Inflammatory macrophage treated with lipopolysaccharide for 4 hours (primary cell): Measurements from ENCODE around the gene PCNX1.
"Not testable (repeated sequence)": the region's sequence is repeated elsewhere in the genome, so short reads cannot be mapped to it uniquely, and the experiment has no call there.

Source experiments
- DNase-seq: peaks from one replicate; pipeline ENCODE4 v3.0.0-alpha.2; 2020

PCNX1 gene

DNA sequence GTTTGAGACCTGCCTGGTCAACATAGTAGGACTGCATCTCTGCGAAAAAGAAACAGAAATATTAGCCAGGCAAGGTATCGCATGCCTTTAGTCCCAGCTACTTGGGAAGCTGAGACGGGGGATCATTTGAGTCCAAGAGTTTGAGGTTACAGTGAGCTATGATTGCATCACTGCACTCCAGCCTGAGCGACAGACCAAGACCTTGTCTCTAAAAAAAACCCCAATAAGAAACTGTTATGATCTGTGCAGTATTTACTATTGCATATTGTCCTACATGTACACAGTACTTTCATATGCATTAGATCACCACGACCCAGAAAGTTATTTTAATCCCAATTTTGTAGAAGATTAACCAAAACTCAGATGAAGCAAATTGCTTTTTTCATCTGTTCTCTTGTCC, 187.5 kb downstream of the PCNX1 start:
- DNase-seq: no peak

DNA sequence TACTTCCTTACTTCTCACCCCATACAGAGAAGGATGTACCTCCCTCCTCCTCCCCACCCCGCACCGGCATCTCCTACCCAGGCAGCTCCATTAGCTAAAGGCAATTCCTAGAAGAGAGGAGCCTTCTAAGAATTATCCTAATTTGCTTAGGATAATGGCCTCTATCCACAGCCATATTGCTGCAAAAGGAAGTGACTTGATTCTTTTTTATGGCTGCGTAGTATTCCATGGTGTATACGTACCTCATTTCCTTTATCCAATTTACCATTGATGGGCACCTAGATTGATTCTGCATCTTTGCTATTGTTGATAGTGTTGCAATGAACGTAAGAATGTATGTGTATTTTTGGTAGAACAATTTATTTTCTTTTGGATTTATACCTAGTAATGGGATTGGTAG, 189.7 kb downstream of the PCNX1 start:
- no peak for DNase-seq

DNA sequence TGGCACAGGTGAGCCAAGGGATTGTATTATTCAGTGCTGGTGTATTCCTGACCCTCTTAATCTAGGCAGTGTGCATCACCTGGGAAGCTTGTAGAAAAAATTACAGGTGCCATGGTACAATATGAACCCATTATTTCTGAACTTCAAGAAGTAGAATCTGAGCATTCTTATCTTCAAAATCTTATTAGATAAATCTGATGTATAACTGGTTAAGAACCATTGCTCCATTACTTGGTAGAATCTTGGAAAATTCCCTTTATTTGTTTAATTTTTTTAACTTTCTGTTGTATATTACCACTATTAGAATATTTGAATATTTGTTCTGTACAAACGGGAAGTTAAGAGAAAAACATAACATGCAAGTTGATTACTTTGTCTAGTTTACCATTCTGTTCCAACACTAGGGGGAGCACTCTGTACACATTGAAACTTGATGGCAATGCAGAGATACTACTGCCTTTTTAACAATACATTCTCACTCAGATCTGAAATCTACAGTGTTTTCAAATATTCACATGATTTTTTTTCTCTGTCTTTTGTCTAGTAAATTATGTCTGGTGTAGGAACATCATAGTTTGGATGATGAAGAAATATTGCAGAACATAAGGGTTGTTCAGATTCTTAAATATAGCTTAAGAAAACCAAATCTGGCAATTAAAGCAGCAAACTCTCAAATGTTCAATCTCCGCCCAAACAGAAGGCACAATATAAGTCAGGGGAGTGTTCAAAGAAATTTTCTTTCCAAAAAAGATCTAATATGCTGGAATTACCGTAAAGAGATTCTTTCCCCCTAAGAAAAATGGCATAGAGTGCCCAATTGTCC, 196.6 kb downstream of the PCNX1 start:
- peak; percentile 60 for DNase-seq

GRCh38 chr14:71105177-71105576, 197.9 kb downstream of the PCNX1 start:
- DNase-seq: no peak

- no peak for DNase-seq
Observed at GRCh38 chr14:71107921-71108320, 200.7 kb downstream of the PCNX1 start.

- DNase-seq: no peak
Observed at GRCh38 chr14:71108398-71109119, 201.3 kb downstream of the PCNX1 start.

- DNase-seq: no peak
Observed at GRCh38 chr14:71113376-71113775, 206.1 kb downstream of the PCNX1 start.

GRCh38 chr14:71114565-71114964, 207.3 kb downstream of the PCNX1 start:
- no peak for DNase-seq

GRCh38 chr14:71115306-71115705, 208.0 kb downstream of the PCNX1 start:
- no peak for DNase-seq

- no peak for DNase-seq
Observed at GRCh38 chr14:71115821-71116567, 208.7 kb downstream of the PCNX1 start.

GRCh38 chr14:71116568-71117122, 209.4 kb downstream of the PCNX1 start:
- DNase-seq: no peak

GRCh38 chr14:71117839-71118743, 210.8 kb downstream of the PCNX1 start:
- DNase-seq: peak; percentile 55

DNA sequence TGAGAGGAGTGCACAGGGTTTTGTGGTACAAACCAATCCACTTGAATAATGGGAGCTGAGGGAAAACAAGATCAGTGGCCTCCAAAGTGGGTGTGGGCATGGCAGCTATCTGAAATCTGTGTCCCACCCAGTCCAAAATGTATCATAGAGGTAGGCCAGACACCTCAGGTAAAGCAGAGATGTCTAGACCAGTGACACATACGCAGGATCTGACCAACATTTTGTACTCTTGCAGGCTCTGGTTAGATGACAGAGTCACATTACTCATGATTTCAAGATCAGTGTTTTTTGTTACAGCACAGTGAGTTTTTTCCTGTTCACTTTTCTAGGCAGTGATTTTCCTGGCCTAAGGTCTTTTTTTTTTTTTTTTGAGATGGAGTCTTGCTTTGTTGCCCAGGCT, 211.8 kb downstream of the PCNX1 start:
- DNase-seq: peak; percentile 14

- no peak for DNase-seq
Observed at GRCh38 chr14:71119832-71120231, 212.6 kb downstream of the PCNX1 start.

GRCh38 chr14:71121001-71121400, 213.7 kb downstream of the PCNX1 start:
- no peak for DNase-seq

DNA sequence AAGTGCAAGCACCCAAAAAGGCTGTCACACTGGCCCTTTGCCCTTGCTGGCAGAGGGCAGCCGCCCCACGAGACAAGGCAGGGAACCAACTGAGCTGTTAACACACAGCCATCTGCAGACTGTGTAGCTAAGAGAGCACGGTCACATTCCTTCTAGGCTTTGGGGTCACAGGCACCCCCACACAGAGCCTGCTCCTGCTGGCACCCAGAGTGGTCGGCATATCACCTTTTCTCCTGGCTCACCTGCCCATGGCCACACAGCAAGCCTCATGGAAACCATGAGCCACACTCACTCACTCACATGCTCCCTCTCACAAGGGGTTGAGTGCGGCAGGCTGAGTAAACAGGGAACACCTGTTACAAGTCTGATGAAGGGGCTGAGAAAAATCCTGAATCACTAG, 214.5 kb downstream of the PCNX1 start:
- no peak for DNase-seq

GRCh38 chr14:71122866-71123565, 215.8 kb downstream of the PCNX1 start:
- no peak for DNase-seq

DNA sequence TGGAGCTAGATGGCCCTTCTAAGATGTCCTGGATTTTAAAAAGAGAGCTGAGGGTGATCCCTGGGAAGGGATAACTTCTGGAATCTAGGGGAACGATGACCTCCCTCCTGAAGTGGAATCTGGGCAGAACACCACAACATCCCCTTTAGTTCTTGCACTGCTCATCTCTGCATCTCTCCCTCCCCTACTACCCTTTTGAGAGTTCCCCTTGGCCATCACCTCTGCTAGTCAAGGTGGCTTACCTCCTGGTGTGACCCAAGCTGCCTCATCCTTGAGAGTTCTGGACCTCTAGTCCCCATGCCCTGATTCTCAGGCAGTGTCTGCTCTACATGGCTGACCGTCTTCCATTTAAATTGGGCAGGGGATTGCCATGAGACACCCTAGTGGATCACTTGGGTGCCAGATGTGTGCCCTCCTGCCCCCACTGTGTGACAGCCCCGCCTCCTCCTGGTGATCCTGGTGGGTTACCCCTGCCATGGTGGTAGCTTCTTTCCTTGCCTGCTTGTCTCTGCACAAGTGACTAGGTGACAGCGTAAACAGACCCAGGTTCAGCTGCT, 216.4 kb downstream of the PCNX1 start:
- DNase-seq: no peak

GRCh38 chr14:71129716-71130490, 222.6 kb downstream of the PCNX1 start:
- not testable (repeated sequence) for DNase-seq

GRCh38 chr14:71130491-71131179, 223.4 kb downstream of the PCNX1 start:
- peak; percentile 62 for DNase-seq
